Tibial nerve (tissue), 4 donors: Measurements from ENCODE around the gene COG1. TPM values are rescaled to one million over a fixed set of nuclear protein-coding genes. Genes with fewer than 3 reads are reported as not detected.

ENCODE experiments used
- DNase-seq, 2 donors: peaks; one replicate each; pipeline ENCODE4 v3.0.0-alpha.2; 2019; ENCODE audit warnings: low spot score in 2 of 2
- H3K27ac ChIP-seq, 4 donors: fragments of 200-600 bp; sonication (generic) in 3 of 4; one replicate each; pipeline ENCODE4 v1.5.1; 2017 to 2019; ENCODE audit warnings: mild to moderate bottlenecking in 1 of 4
- H3K27me3 ChIP-seq, 2 donors: fragments of 200-600 bp; sonication (generic) in 1 of 2; one replicate each; pipeline versions ENCODE4 v1.5.1 to v1.6.0; 2017 to 2019
- H3K36me3 ChIP-seq, 3 donors: fragments of 200-600 bp; sonication (generic); one replicate each; pipeline ENCODE4 v1.5.1; 2018 to 2019
- H3K4me1 ChIP-seq, 4 donors: fragments of 200-600 bp; sonication (generic) in 3 of 4; one replicate each; pipeline ENCODE4 v1.5.1; 2017 to 2019
- H3K4me3 ChIP-seq, 4 donors: fragments of 200-600 bp; sonication (generic) in 3 of 4; one replicate each; pipeline ENCODE4 v1.5.1; 2017 to 2019; ENCODE audit warnings: mild to moderate bottlenecking in 1 of 4, moderate library complexity in 1 of 4
- H3K9me3 ChIP-seq, 4 donors: fragments of 200-600 bp; sonication (generic) in 3 of 4; one replicate each; pipeline ENCODE4 v1.5.1; 2017 to 2019
- CTCF ChIP-seq, 5 experiments: fragments of 200-600 bp in 3 of 5; fragments of 450-650 bp in 2 of 5; sonication (generic) in 3 of 5; IDR thresholded peaks; one replicate each; pipeline ENCODE4 v1.5.1; 2016 to 2019; ENCODE audit warnings: antibody characterized with exemption in 5 of 5, mild to moderate bottlenecking in 3 of 5, moderate library complexity in 2 of 5
- EP300 ChIP-seq, 2 donors: sonication (generic); formaldehyde crosslinking; IDR thresholded peaks; one replicate each; pipeline ENCODE4 v1.6.1; 2017; ENCODE audit warnings: antibody characterized with exemption in 2 of 2, mild to moderate bottlenecking in 1 of 2
- POLR2A ChIP-seq, 2 donors: fragments of 450-650 bp; IDR thresholded peaks; one replicate each; pipeline ENCODE4 v1.6.1; 2017; ENCODE audit warnings: antibody characterized with exemption in 2 of 2, mild to moderate bottlenecking in 2 of 2, moderate library complexity in 2 of 2
- WGBS, 2 donors: methylation state at CpG; one replicate each; pipeline ENCODE4 v1.1.5; 2018; 5-methylcytosine and 5-hydroxymethylcytosine counted together
- total RNA-seq, 4 donors: library from RNA; depleted of rRNA; stranded (reverse); fragments of >200 nt; gene quantifications; one replicate each; pipeline ENCODE4 v1.1.0, GENCODE V29; 2016

Gene COG1
- total RNA-seq, 4 donors from 2014 or later = 23.6 to 46.2 (median 28.6) TPM

GRCh38 chr17:73166731-73167581 lies 25.9 kb upstream of the COG1 start:
- peaks cover 0 to 56% of the 10 kb centered on the region in 2 donors for H3K27me3 ChIP-seq
- H3K4me3 ChIP-seq = peak overlapping the region; percentile 5 to 53 (median 28)
- WGBS, 2 donors = 57 to 66% methylated on average over 8 of the region's 8 CpGs
- no peaks in the 10 kb centered on the region for H3K9me3 ChIP-seq
- no peak for DNase-seq
- peaks cover 0 to 37% (median 16%) of the 10 kb centered on the region in 4 donors for H3K4me1 ChIP-seq
- peak overlapping the region in 1 of 4 donors; percentile 15 for H3K27ac ChIP-seq
- no peaks in the 10 kb centered on the region for H3K36me3 ChIP-seq
- TF ChIP-seq POLR2A (IDR thresholded peaks at IDR 0.05) (no peak), CTCF (IDR thresholded peaks at IDR 0.05) (no peak), EP300 (IDR thresholded peaks at IDR 0.05) (no peak)

GRCh38 chr17:73168667-73169066 lies 24.2 kb upstream of the COG1 start:
- peaks cover 0 to 35% (median 16%) of the 10 kb centered on the region in 4 donors for H3K4me1 ChIP-seq
- WGBS, 2 donors = 74 to 75% methylated on average over 6 of the region's 6 CpGs
- TF ChIP-seq POLR2A (IDR thresholded peaks at IDR 0.05) = no peak

GRCh38 chr17:73170324-73170723 lies 22.5 kb upstream of the COG1 start:
- WGBS, 2 donors = 96 to 97% methylated on average over 5 of the region's 5 CpGs
- Histone ChIP-seq H3K9me3 (no peaks in the 10 kb centered on the region), H3K36me3 (no peaks in the 10 kb centered on the region), H3K4me3 (no peak overlapping the region), H3K4me1 (peaks cover 0 to 19% (median 8%) of the 10 kb centered on the region in 4 donors), H3K27ac (no peak overlapping the region), H3K27me3 (peaks cover 0 to 22% of the 10 kb centered on the region in 2 donors)
- DNase-seq = no peak
- no peak for TF ChIP-seq POLR2A (IDR thresholded peaks at IDR 0.05)
- TF ChIP-seq EP300 (IDR thresholded peaks at IDR 0.05) = no peak
- TF ChIP-seq CTCF (IDR thresholded peaks at IDR 0.05) = no peak

More at GRCh38 chr17:73168667-73169066, 24.2 kb upstream of the COG1 start:
- no peak for DNase-seq
- Histone ChIP-seq H3K27ac (peak overlapping the region in 1 of 4 donors; percentile 17), H3K9me3 (no peaks in the 10 kb centered on the region), H3K36me3 (no peaks in the 10 kb centered on the region), H3K4me3 (no peak overlapping the region), H3K27me3 (peaks cover 0 to 38% of the 10 kb centered on the region in 2 donors)

GRCh38 chr17:73172252-73172651 lies 20.6 kb upstream of the COG1 start:
- no peak for DNase-seq
- 71 to 85% methylated on average over 3 of the region's 3 CpGs for WGBS, 2 donors
- TF ChIP-seq CTCF (IDR thresholded peaks at IDR 0.05) = no peak
- TF ChIP-seq EP300 (IDR thresholded peaks at IDR 0.05) = no peak
- TF ChIP-seq POLR2A (IDR thresholded peaks at IDR 0.05) = no peak
- Histone ChIP-seq H3K27ac (no peak overlapping the region), H3K4me3 (no peak overlapping the region), H3K4me1 (no peaks in the 10 kb centered on the region), H3K36me3 (no peaks in the 10 kb centered on the region), H3K9me3 (no peaks in the 10 kb centered on the region), H3K27me3 (peaks cover 0 to 3% of the 10 kb centered on the region in 2 donors)

- TF ChIP-seq CTCF (IDR thresholded peaks at IDR 0.05) (no peak), POLR2A (IDR thresholded peaks at IDR 0.05) (no peak), EP300 (IDR thresholded peaks at IDR 0.05) (no peak)
These were observed 18.7 kb upstream of the COG1 start for GRCh38 chr17:73174126-73174525.

More at GRCh38 chr17:73174126-73174525, 18.7 kb upstream of the COG1 start:
- no peak for DNase-seq
- H3K9me3 ChIP-seq = no peaks in the 10 kb centered on the region
- 76 to 93% methylated on average over 7 of the region's 7 CpGs for WGBS, 2 donors
- no peak overlapping the region for H3K27ac ChIP-seq
- H3K4me3 ChIP-seq = no peak overlapping the region
- H3K4me1 ChIP-seq = peaks cover 0 to under 1% (median 0%) of the 10 kb centered on the region in 4 donors
- H3K27me3 ChIP-seq = no peaks in the 10 kb centered on the region
- H3K36me3 ChIP-seq = no peaks in the 10 kb centered on the region
